ENCODE data around the gene KISS1R.
"Not testable (repeated sequence)": the region's sequence is repeated elsewhere in the genome, so short reads cannot be mapped to it uniquely, and the experiment has no call there.

Gene KISS1R

DNA sequence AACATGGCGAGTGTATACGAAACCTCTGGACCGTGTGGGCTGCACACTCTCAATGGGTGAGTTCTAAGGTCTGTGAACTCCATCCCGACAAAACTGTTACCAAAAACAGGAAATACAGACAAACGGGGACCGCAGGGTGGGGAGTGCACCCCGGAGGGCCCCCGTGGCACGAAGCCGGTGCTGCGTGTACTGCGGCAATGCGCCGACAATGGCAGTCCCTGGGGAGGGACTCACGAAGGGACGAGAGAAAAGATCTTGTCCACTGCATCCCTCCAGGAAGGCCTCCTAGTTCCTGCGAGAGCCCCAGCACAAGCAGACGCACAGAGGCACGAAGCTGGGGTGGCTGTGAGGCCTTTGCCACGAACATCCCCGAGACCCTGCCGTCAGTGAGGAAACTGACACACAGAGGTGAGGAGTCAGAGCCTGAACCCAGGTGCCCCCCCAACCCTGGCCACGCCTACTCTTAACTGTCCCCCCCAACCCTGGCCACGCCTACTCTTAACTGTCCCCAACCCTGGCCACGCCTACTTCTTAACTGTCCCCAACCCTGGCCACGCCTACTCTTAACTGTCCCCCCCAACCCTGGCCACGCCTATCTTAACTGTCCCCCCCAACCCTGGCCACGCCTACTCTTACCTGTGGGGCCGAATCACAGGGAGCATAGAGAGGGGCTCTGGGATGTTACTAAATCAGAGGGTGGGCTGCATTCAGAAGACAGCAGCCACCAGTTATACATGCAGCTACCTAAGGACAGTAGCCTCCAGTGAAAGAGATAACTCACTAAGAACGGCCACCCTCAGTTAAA, 28.4 kb upstream of the KISS1R start:
- FAIRE-seq (no peak), DNase-seq (ENCODE audit: insufficient read length, low spot score) (no peak)
- TF ChIP-seq POLR2A (IDR thresholded peaks at IDR 0.05; ENCODE audit: low read depth, low read length) = no peak

GRCh38 chr19:889662-890295, 27.4 kb upstream of the KISS1R start:
- no peak for TF ChIP-seq POLR2A (IDR thresholded peaks at IDR 0.05; ENCODE audit: low read depth, low read length)
- no peak for DNase-seq (ENCODE audit: insufficient read length, low spot score)
- no peak for FAIRE-seq

DNA sequence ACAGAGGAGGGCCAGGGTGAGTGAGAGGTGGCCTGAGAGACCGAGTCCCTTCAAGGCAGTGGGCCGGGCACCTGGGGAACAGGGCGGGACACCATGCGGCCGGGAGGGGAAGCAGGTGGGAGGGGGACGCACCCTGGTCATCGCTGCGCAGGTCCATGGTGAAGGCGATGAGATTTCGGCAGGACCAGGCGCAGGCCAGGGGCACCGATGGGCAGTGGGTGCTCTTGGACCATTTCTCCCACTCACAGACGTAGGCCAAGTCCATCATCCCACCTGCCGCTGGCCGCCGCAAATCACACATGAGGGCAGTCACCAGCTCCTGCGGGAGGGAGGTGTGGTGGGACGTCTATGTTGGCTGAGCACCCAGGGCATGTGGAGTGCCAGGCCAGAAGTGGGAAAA, 26.3 kb upstream of the KISS1R start:
- no peak for TF ChIP-seq POLR2A (IDR thresholded peaks at IDR 0.05; ENCODE audit: low read depth, low read length)
- no peak for DNase-seq (ENCODE audit: insufficient read length, low spot score)
- FAIRE-seq = no peak

GRCh38 chr19:891421-892200, 25.5 kb upstream of the KISS1R start:
- not testable (repeated sequence) for FAIRE-seq; DNase-seq (ENCODE audit: insufficient read length, low spot score)

DNA sequence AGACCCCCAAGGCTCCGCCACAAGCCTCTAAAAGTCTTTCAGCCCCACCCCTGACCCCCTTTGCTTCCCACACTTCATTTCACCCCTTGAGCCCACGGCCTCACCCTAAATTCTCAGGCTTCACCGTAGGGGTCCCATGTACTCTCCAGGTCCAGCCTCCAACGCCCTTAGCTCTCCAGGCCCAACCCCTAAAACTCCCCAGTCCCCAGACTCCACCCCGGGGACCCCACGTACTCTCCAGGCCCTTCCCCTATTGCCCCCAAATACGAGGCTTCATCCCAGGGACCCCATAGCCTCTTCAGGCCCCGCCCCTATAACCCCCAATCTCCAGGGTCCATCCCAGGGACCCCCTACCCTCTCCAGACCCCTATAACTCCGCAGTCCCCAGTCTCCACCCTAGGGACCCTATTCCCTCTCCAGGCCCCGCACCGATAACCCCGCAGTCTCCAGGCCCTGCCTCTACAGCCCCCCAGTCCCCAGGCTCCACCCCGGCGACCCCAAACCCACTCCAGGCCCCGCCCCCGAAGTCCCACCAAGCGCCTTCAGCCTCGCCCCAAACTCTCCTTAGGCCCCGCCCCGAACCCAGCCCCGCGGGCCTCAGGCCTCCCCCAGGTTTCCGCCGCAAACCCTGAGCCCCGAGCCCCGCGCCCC, 24.8 kb upstream of the KISS1R start:
- FAIRE-seq = no peak

GRCh38 chr19:892894-893689, 24.0 kb upstream of the KISS1R start, which contains the start of the genes MED16 and RNU6-9:
Gene MED16 (minus strand): TSS chr19:893187. CDS start chr19:891131, 2,056 bp downstream.
Gene RNU6-9 (plus strand): TSS chr19:893484.
- TF ChIP-seq POLR2A (IDR thresholded peaks at IDR 0.05; ENCODE audit: low read depth, low read length) = peak; percentile 71
- peak; percentile 98 for DNase-seq (ENCODE audit: insufficient read length, low spot score)
- no peak for FAIRE-seq

More for the DNA sequence above, 24.8 kb upstream of the KISS1R start:
- DNase-seq (ENCODE audit: insufficient read length, low spot score) = no peak
- TF ChIP-seq POLR2A (IDR thresholded peaks at IDR 0.05; ENCODE audit: low read depth, low read length) = no peak

- TF ChIP-seq POLR2A (IDR thresholded peaks at IDR 0.05; ENCODE audit: low read depth, low read length) = no peak
- no peak for FAIRE-seq
Measured at GRCh38 chr19:896434-896833, 20.7 kb upstream of the KISS1R start.

GRCh38 chr19:896999-897398, 20.1 kb upstream of the KISS1R start:
- FAIRE-seq = no peak
- no peak for DNase-seq (ENCODE audit: insufficient read length, low spot score)
- TF ChIP-seq POLR2A (IDR thresholded peaks at IDR 0.05; ENCODE audit: low read depth, low read length) = no peak

More at GRCh38 chr19:896434-896833, 20.7 kb upstream of the KISS1R start:
- DNase-seq (ENCODE audit: insufficient read length, low spot score) = no peak

- no peak for TF ChIP-seq POLR2A (IDR thresholded peaks at IDR 0.05; ENCODE audit: low read depth, low read length)
- FAIRE-seq (no peak), DNase-seq (ENCODE audit: insufficient read length, low spot score) (no peak)
Measured at GRCh38 chr19:897442-898039, 19.6 kb upstream of the KISS1R start.

DNA sequence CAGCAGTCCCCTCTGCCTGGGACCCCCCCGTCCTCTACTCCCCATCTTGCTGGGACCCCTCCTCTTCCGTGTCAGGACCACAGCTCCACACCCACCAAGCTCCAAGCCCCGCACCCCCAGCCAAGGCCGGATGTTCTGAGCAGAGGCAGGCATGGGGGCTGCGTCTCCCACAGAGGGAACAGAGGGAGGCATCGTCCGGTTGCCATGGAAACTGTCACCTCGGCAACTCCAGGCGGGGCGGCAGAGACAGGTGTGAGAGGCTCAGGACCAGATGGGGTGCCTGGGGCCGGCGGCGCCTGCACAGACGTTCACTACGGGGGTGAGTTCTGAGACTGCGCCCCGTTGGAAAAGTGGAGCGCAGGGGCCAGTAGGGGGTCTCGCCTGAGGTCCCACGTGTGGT, 18.5 kb upstream of the KISS1R start:
- FAIRE-seq = no peak
- no peak for DNase-seq (ENCODE audit: insufficient read length, low spot score)
- no peak for TF ChIP-seq POLR2A (IDR thresholded peaks at IDR 0.05; ENCODE audit: low read depth, low read length)

GRCh38 chr19:899336-900042, 17.6 kb upstream of the KISS1R start:
- no peak for TF ChIP-seq POLR2A (IDR thresholded peaks at IDR 0.05; ENCODE audit: low read depth, low read length)
- FAIRE-seq (no peak), DNase-seq (ENCODE audit: insufficient read length, low spot score) (no peak)

DNA sequence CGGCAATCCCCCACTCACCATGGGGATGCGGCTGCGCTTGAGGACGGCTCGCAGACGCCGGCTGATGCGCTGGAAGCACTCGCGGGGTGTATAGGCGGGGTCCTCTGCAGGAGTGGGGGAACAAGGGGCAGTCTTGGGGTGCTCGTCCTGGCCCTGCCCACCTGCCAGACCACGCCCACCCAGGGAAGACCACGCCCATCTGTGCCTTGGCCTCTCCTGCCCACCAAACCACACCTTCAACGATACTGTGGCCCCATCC, 17.2 kb upstream of the KISS1R start:
- TF ChIP-seq POLR2A (IDR thresholded peaks at IDR 0.05; ENCODE audit: low read depth, low read length) = no peak
- FAIRE-seq (no peak), DNase-seq (ENCODE audit: insufficient read length, low spot score) (no peak)
